ENCODE data around the gene CKM.

CKM gene

DNA sequence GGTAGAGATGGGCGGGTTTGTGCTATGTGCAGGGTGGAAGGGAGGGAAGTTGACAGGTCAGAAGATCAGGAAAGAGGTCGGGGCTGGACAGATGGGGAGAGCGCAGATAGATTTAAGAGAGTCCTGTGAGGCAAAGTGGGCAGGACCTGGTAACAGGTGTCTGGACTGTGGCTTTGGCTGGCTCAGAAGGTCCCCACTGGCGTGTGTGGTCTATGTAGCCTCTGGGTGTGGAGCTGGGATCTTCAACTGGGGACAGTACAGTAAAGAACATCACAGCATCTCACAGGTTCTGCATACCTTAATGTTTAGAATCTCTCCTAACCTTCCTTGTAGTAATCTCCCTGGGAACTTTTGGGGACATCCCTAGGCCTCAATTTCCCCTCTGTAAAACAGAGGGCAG lies 17.7 kb downstream of the CKM start:
- no peaks in the 10 kb centered on the region for H3K36me3 ChIP-seq (ENCODE audit: insufficient read depth, low read length)
- no peak overlapping the region for H3K9ac ChIP-seq (ENCODE audit: insufficient read length)
- no peak for DNase-seq (ENCODE audit: low read depth, low spot score)
- H3K27ac ChIP-seq: no peak overlapping the region
- H3K4me3 ChIP-seq: no peak overlapping the region
- no peaks in the 10 kb centered on the region for H3K9me3 ChIP-seq (ENCODE audit: low read depth, low read length)
- TF ChIP-seq POLR2AphosphoS5 (IDR thresholded peaks at IDR 0.05; ENCODE audit: borderline replicate concordance, low read depth, low read length) (no peak), EZH2 (IDR thresholded peaks at IDR 0.05) (no peak), FOXP2 (optimal IDR thresholded peaks at IDR 0.05; ENCODE audit: control extremely low read depth, extremely low read length, insufficient read depth) (no peak)

DNA sequence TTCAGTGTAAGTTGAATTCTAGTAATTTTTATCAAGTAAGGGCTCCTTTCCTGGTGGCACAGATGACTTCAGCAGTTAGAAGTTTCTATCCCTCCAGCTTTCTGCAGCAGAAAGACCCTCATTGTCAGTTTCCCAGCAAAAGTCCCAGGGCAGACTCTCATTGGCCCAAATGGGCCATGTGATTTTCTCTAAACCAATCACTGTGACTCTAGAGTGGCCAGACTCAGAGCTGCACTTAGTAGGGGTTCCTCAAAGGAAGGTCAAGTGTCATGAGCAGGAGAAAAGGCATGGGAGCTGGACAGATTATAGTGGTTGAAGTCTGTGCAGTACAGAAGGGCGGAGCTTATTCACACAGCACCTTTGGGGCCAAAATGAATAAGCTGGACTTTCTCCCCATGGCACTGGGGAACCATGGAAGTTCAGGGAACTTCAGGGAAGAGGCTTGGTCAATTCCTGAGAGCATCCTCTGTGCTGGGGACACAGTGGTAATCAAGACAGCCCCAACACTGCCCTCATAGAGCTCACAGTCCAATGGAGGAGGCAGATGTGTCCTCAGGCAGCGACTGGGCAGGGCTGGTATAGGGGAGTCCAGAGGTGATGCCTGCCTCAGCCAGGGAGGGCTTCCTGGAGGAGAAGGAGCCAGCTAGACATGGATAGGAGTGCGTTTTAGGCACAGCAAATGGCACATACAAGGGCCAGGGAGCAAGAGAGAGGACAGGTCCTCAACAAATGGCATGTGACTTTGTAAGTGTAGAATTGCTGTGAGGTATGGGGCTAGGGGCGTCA lies 18.3 kb downstream of the CKM start:
- H3K4me3 ChIP-seq: no peak overlapping the region
- no peak overlapping the region for H3K27ac ChIP-seq
- no peak for DNase-seq (ENCODE audit: low read depth, low spot score)
- H3K36me3 ChIP-seq (ENCODE audit: insufficient read depth, low read length): no peaks in the 10 kb centered on the region
- H3K9ac ChIP-seq (ENCODE audit: insufficient read length): no peak overlapping the region
- TF ChIP-seq FOXP2 (optimal IDR thresholded peaks at IDR 0.05; ENCODE audit: control extremely low read depth, extremely low read length, insufficient read depth): no peak
- no peak for TF ChIP-seq EZH2 (IDR thresholded peaks at IDR 0.05)
- no peak for TF ChIP-seq POLR2AphosphoS5 (IDR thresholded peaks at IDR 0.05; ENCODE audit: borderline replicate concordance, low read depth, low read length)
- no peaks in the 10 kb centered on the region for H3K9me3 ChIP-seq (ENCODE audit: low read depth, low read length)

GRCh38 chr19:45303269-45304060 lies 19.2 kb downstream of the CKM start:
- no peak for TF ChIP-seq FOXP2 (optimal IDR thresholded peaks at IDR 0.05; ENCODE audit: control extremely low read depth, extremely low read length, insufficient read depth)
- no peak for TF ChIP-seq EZH2 (IDR thresholded peaks at IDR 0.05)
- no peak; the same call in 1 of the 2 replicates for TF ChIP-seq POLR2AphosphoS5 (IDR thresholded peaks at IDR 0.05; ENCODE audit: borderline replicate concordance, low read depth, low read length)
- H3K27ac ChIP-seq: no peak overlapping the region
- H3K9ac ChIP-seq (ENCODE audit: insufficient read length): no peak overlapping the region
- H3K36me3 ChIP-seq (ENCODE audit: insufficient read depth, low read length): no peaks in the 10 kb centered on the region
- H3K4me3 ChIP-seq: no peak overlapping the region
- H3K9me3 ChIP-seq (ENCODE audit: low read depth, low read length): no peaks in the 10 kb centered on the region
- no peak for DNase-seq (ENCODE audit: low read depth, low spot score)

- no peak for DNase-seq (ENCODE audit: low read depth, low spot score)
- Histone ChIP-seq H3K4me3 (no peak overlapping the region), H3K27ac (no peak overlapping the region), H3K36me3 (ENCODE audit: insufficient read depth, low read length) (no peaks in the 10 kb centered on the region), H3K9me3 (ENCODE audit: low read depth, low read length) (no peaks in the 10 kb centered on the region), H3K9ac (ENCODE audit: insufficient read length) (no peak overlapping the region)
- no peak for TF ChIP-seq FOXP2 (optimal IDR thresholded peaks at IDR 0.05; ENCODE audit: control extremely low read depth, extremely low read length, insufficient read depth)
- TF ChIP-seq EZH2 (IDR thresholded peaks at IDR 0.05): no peak
- no peak for TF ChIP-seq POLR2AphosphoS5 (IDR thresholded peaks at IDR 0.05; ENCODE audit: borderline replicate concordance, low read depth, low read length)
Observed at GRCh38 chr19:45302416-45302815, 20.3 kb downstream of the CKM start.

- Histone ChIP-seq H3K9me3 (ENCODE audit: low read depth, low read length) (no peaks in the 10 kb centered on the region), H3K27ac (no peak overlapping the region), H3K4me3 (no peak overlapping the region), H3K9ac (ENCODE audit: insufficient read length) (no peak overlapping the region), H3K36me3 (ENCODE audit: insufficient read depth, low read length) (no peaks in the 10 kb centered on the region)
- TF ChIP-seq POLR2AphosphoS5 (IDR thresholded peaks at IDR 0.05; ENCODE audit: borderline replicate concordance, low read depth, low read length) (no peak), EZH2 (IDR thresholded peaks at IDR 0.05) (no peak), FOXP2 (optimal IDR thresholded peaks at IDR 0.05; ENCODE audit: control extremely low read depth, extremely low read length, insufficient read depth) (no peak)
- no peak for DNase-seq (ENCODE audit: low read depth, low spot score)
Observed at GRCh38 chr19:45299719-45300118, 23.0 kb downstream of the CKM start.

- Histone ChIP-seq H3K4me3 (no peak overlapping the region), H3K9ac (ENCODE audit: insufficient read length) (no peak overlapping the region), H3K9me3 (ENCODE audit: low read depth, low read length) (no peaks in the 10 kb centered on the region), H3K36me3 (ENCODE audit: insufficient read depth, low read length) (no peaks in the 10 kb centered on the region), H3K27ac (no peak overlapping the region)
- no peak for DNase-seq (ENCODE audit: low read depth, low spot score)
- TF ChIP-seq EZH2 (IDR thresholded peaks at IDR 0.05) (no peak), FOXP2 (optimal IDR thresholded peaks at IDR 0.05; ENCODE audit: control extremely low read depth, extremely low read length, insufficient read depth) (no peak), POLR2AphosphoS5 (IDR thresholded peaks at IDR 0.05; ENCODE audit: borderline replicate concordance, low read depth, low read length) (no peak)
Observed at GRCh38 chr19:45298264-45298663, 24.4 kb downstream of the CKM start.

- DNase-seq (ENCODE audit: low read depth, low spot score): no peak
- no peak overlapping the region for H3K4me3 ChIP-seq
- no peaks in the 10 kb centered on the region for H3K9me3 ChIP-seq (ENCODE audit: low read depth, low read length)
- no peak overlapping the region for H3K27ac ChIP-seq
- H3K9ac ChIP-seq (ENCODE audit: insufficient read length): no peak overlapping the region
- H3K36me3 ChIP-seq (ENCODE audit: insufficient read depth, low read length): no peaks in the 10 kb centered on the region
- TF ChIP-seq EZH2 (IDR thresholded peaks at IDR 0.05) (no peak), FOXP2 (optimal IDR thresholded peaks at IDR 0.05; ENCODE audit: control extremely low read depth, extremely low read length, insufficient read depth) (no peak), POLR2AphosphoS5 (IDR thresholded peaks at IDR 0.05; ENCODE audit: borderline replicate concordance, low read depth, low read length) (no peak)
Observed at GRCh38 chr19:45297674-45298073, 25.0 kb downstream of the CKM start.

DNA sequence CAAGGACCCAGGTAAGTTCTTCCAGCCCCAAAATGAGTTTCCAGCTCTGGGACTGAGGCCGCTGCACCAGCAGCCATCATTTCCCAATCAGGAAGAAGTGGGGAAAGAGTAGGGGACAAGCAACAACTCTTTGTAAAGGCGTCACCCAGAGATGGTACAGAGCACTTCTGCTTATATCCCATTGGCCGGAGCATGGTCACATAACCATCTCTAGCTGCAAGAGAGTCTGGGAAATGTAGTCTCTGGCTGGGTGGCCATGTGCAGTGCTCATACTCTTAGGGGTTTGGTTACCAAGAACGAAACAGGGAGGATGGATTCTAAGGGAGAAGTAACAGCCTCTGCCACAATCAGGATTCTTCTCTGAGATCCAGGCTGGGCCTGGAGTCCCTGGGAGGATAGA lies 26.3 kb downstream of the CKM start:
- no peak for DNase-seq (ENCODE audit: low read depth, low spot score)
- Histone ChIP-seq H3K27ac (no peak overlapping the region), H3K9ac (ENCODE audit: insufficient read length) (no peak overlapping the region), H3K36me3 (ENCODE audit: insufficient read depth, low read length) (no peaks in the 10 kb centered on the region), H3K4me3 (no peak overlapping the region), H3K9me3 (ENCODE audit: low read depth, low read length) (no peaks in the 10 kb centered on the region)
- no peak for TF ChIP-seq FOXP2 (optimal IDR thresholded peaks at IDR 0.05; ENCODE audit: control extremely low read depth, extremely low read length, insufficient read depth)
- no peak for TF ChIP-seq EZH2 (IDR thresholded peaks at IDR 0.05)
- TF ChIP-seq POLR2AphosphoS5 (IDR thresholded peaks at IDR 0.05; ENCODE audit: borderline replicate concordance, low read depth, low read length): no peak

Measured in SK-N-MC (cell line).